HG03103 (cell line): ENCODE results near the gene SMPD1.

Source experiments
- ATAC-seq: cut with Tn5 transposase; IDR thresholded peaks from one replicate; pipeline ENCODE4 v1.9.1; 2021; ENCODE audit warnings: low read depth; ENCODE audit not compliant: unreplicated experiment

Gene SMPD1

GRCh38 chr11:6410695-6411430, 20.6 kb downstream of the SMPD1 start:
- ATAC-seq = no peak

- no peak for ATAC-seq
Measured at GRCh38 chr11:6411594-6412031, 21.3 kb downstream of the SMPD1 start.

DNA sequence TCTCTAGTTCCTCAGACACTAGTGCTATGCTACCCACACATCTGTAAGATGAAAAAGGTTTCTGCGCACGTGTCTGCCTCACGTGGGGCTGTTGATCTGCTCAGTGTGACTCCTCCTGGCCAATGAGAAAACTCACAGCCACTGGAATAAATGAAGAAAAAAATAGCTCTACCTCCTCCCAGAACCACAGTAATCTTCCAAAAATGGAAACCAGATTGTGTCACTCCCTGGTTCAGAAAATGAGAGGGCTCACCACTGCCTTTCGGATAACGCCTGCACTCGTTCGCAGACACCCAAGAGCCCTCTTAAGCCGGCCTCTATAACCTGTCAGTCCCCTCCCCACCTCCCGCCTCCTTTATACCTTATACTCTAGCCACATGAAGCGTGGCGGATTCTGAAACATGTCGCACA, 23.5 kb downstream of the SMPD1 start:
- no peak for ATAC-seq

DNA sequence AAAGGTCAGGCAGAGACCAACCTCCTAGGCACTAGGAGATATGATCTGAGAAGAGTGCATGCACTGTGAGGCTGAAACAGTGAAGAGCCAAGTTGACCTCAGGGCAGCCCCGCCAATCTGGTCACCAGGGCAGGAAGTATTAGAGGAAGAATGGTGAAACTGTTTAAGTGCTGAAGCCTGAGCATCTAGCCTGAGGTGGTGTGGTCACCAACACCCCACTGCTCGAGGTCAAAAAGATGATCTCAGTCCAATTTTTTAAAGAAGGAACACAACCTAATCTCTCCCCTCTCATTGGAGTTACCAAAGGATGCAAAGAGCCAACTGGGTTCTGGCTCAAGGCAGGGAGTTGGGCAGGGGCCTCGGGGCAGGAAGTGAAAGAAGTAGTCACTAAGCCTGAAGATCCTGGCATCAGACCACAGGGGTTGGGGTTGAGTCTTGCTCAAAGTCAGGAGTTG, 24.6 kb downstream of the SMPD1 start:
- ATAC-seq = peak; percentile 50

- no peak for ATAC-seq
Measured at GRCh38 chr11:6415797-6416196, 25.5 kb downstream of the SMPD1 start.

DNA sequence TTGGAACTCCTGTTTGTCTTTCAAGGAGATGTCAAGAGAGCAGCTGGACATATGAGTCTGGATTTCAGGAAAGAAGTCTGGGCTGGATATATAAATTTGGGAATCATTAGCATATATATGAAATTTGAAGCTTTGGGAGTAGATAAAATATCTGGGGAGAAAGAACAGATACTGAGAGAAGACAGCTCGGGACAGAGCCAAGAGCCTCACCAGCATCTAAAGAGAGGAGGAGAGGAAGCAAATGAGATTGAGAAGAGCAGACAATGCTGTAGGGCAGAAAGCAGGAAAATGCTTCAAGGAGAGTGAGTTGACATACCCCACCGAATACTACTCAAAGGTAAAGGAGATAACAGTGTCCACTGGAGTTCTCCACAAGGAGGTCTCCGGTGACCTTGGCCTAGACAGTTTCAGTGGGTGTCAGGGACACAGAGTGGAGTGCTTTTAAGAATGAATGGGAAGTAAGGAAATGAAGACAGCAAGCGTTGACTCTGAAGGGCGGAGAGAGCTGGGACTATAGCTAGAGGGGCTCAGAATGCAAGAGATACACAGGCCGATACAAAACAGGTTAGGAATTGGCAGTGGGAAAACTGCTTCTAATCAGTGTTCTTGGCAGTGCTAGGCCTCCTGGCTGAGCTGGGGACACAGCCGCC, 27.8 kb downstream of the SMPD1 start:
- ATAC-seq = no peak

GRCh38 chr11:6418557-6419008, 28.3 kb downstream of the SMPD1 start:
- no peak for ATAC-seq

GRCh38 chr11:6419009-6419631, 28.8 kb downstream of the SMPD1 start, which contains the start of gene APBB1:
Gene APBB1 (minus strand): TSS chr11:6419094. CDS start chr11:6411347, 7,747 bp downstream.
- no peak for ATAC-seq

DNA sequence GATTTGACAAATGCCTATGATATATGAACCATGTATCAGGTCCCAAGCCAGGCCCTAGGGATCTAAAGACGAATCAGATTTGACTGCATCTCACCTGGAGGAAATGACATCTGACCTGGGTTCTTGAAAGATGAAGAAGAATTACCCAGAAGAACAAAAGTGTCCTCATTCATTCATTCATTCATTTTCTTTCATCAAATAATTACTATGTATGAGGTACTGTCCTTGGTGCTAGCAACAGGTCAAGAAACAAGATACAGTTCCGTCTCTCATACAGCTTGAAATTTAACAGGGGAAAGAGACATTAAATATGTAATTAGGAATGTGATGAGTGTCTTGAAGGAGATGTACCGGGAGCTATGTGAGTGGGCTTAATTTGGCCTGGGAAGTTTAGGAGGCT, 30.4 kb downstream of the SMPD1 start:
- no peak for ATAC-seq

- no peak for ATAC-seq
Measured at GRCh38 chr11:6427516-6427915, 37.2 kb downstream of the SMPD1 start.

DNA sequence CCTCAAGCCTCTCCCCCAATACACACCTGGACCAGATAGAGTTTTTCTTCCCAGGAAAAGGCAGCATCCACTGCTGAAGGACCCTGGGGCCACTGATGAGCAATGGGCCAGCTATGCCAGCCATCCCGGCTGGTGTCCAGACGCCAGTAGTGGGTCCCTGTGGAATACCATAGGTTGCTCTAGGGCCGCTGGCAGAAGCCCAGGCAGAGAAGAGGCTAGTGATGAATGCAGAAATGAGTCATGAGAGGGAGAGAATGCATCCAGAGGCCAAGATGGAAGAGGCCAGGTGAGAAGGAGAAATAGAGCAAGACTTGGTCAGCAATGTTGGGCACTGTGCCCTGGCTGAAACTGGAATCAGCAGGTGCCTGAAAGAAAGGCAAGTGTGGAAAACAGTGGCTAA, 41.6 kb downstream of the SMPD1 start:
- ATAC-seq = no peak

GRCh38 chr11:6433998-6434660, 43.9 kb downstream of the SMPD1 start:
- peak; percentile 35 for ATAC-seq

- no peak for ATAC-seq
Measured at GRCh38 chr11:6437423-6437822, 47.1 kb downstream of the SMPD1 start.

- no peak for ATAC-seq
Measured at GRCh38 chr11:6437993-6438392, 47.7 kb downstream of the SMPD1 start.

DNA sequence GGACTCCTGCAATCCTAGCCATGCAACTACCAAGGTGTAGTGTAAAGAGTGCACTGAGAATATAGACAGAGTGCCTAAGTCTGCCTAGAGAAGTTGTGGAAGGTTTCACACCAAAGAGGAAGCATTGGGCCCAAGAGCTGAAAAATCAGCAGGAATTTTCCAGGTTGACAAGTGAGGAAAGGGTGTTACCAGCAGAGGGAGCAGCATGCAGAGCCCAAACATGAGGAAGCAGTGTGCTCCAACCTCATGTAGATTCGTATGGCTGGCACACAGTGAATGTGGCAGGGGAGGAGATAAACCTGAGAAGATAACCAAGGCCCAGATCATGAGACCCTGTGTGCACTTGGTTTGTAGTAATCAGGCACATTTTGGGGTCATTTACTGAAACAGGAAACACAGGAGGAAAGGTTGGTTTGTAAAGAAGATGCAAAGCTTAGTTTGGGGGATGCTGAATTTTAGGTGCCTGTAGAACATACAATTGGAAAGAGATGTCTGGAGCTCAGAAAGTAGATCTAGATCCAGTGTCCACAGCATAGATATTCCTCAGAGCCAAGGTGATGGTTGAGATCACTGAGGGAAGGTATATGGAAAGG, 48.8 kb downstream of the SMPD1 start:
- no peak for ATAC-seq

DNA sequence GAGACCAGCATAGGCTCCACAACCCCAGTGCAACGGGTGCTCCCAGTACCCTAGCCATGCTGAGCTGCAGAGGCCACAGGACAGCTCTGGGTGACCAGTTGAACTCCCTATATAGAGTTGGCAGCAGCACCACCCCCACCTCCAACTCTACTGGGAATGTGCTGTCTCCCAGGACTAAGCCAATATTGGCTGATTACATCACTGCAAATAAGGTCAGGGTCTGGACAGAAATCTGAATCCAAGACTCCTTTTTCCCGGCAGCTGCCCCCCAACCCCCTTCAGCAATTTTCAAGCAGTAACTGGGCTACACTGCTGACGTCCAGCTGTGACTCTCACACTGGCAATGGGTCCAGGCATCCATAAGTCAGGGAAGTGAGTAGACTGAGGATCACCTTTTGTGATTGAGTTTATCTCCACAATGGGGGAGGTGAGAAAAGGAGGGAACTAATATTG, 50.7 kb downstream of the SMPD1 start, which contains the start of gene HPX:
Gene HPX, minus strand, starts transcription at position 82 of the 453 bp plus-strand sequence. Its CDS starts 24 bp downstream, at position 58.
- no peak for ATAC-seq

GRCh38 chr11:6442441-6442840, 52.2 kb downstream of the SMPD1 start:
- no peak for ATAC-seq

DNA sequence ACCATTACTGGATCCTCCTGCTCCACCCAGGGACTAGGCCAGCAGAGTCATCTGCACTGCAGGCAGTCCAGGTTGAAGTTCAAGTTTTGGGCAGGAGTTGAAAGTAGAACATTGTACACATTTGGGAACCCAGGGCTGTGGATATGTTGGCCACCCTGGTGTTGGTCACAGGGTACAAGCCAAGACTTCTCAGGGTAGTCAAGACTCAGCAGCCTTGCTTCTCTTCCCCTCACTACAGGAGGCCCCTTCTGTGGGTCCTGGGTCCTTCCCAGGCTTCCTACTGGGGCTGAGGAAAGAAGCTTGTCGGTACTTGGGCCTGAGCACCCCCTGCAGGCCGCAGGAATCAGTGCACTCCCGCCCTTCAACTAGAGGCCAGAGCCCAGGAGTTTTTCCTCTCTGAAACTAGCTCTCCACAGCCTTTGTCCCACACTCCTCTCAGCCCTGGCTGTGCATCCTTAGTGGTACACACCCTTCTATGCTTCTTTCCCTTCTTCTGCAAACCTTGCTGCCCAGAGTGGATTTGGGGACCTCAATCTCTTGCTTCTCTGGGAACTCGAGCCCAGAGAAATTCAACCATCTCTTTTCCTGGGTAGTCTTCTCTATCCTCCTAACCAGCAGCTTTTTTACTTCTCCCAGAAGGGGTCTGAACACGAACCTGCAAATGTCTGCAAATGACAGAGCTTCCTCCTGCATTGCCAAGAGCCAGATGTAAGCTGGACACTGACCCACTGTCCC, 53.2 kb downstream of the SMPD1 start:
- ATAC-seq = peak; percentile 88
